ENCODE data around the gene TRIP6. TPM values are rescaled to one million over a fixed set of nuclear protein-coding genes. Genes with fewer than 3 reads are reported as not detected.

The TRIP6 gene, protein sequence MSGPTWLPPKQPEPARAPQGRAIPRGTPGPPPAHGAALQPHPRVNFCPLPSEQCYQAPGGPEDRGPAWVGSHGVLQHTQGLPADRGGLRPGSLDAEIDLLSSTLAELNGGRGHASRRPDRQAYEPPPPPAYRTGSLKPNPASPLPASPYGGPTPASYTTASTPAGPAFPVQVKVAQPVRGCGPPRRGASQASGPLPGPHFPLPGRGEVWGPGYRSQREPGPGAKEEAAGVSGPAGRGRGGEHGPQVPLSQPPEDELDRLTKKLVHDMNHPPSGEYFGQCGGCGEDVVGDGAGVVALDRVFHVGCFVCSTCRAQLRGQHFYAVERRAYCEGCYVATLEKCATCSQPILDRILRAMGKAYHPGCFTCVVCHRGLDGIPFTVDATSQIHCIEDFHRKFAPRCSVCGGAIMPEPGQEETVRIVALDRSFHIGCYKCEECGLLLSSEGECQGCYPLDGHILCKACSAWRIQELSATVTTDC
- total RNA-seq (2021; ENCODE audit: unreplicated experiment) (3.2 TPM), Bru-seq, nascent RNA (percentile 36 among the genes with signal in this experiment), BruChase-seq, experiment 1, labeled RNA remaining after a 2-hour chase (percentile 47 among the genes with signal in this experiment), BruChase-seq, experiment 2, labeled RNA remaining after a 6-hour chase (percentile 48 among the genes with signal in this experiment)
- 1.3 TPM for polyA plus RNA-seq (2012; ENCODE audit: insufficient read length)
- long read RNA-seq, partial matches to known transcripts: 1 of 3 reads
- long read RNA-seq, other reads (novel, unspliced or antisense): 1 of 3 reads

GRCh38 chr7:100867040-100867775 is at the start of gene TRIP6:
TRIP6 (plus strand) TSS chr7:100867387; CDS start chr7:100867498, 111 bp downstream.
- Histone ChIP-seq H3K4me3 (ENCODE audit: low read depth in 2 of 2, low read length in 2 of 2) (no peak within 1 kb of the TSS), H3K27ac (ENCODE audit: low read length) (peak within 1 kb of the TSS; percentile 41; the same call in 1 of the 2 replicates), H3K4me1 (ENCODE audit: control insufficient read depth, insufficient read depth, low read length) (peaks cover 10% of the 10 kb centered on the region), H3K27me3 (ENCODE audit: control insufficient read depth, insufficient read depth, low read length) (no peaks in the 10 kb centered on the region), H3K9me3 (ENCODE audit: control insufficient read depth, insufficient read depth, low read depth, low read length) (no peaks in the 10 kb centered on the region), H3K36me3 (ENCODE audit: control insufficient read depth, insufficient read depth, low read length) (peaks cover 2% of the 10 kb centered on the region; the same call in 1 of the 2 replicates)
- no TSS peak for BruUV-seq (replicated peaks)
- in situ Hi-C loops (cut with HindIII; ENCODE audit: low pct_unique_long_range_greater_than_20kb, low sequenced_read_pairs): no loop called here
- DNase-seq (ENCODE audit: low read depth, low spot score): no peak
- CTCF ChIA-PET: no interaction called here
- TF ChIP-seq SIN3A (IDR thresholded peaks at IDR 0.05; ENCODE audit: borderline replicate concordance, insufficient read depth, low read depth, low read length) (no peak), POLR2AphosphoS5 (IDR thresholded peaks at IDR 0.05; ENCODE audit: low read depth, low read length) (no peak), TCF7L2 (IDR thresholded peaks at IDR 0.05; ENCODE audit: low read depth, low read length) (no peak)
- TF ChIP-seq, protein P1, sequence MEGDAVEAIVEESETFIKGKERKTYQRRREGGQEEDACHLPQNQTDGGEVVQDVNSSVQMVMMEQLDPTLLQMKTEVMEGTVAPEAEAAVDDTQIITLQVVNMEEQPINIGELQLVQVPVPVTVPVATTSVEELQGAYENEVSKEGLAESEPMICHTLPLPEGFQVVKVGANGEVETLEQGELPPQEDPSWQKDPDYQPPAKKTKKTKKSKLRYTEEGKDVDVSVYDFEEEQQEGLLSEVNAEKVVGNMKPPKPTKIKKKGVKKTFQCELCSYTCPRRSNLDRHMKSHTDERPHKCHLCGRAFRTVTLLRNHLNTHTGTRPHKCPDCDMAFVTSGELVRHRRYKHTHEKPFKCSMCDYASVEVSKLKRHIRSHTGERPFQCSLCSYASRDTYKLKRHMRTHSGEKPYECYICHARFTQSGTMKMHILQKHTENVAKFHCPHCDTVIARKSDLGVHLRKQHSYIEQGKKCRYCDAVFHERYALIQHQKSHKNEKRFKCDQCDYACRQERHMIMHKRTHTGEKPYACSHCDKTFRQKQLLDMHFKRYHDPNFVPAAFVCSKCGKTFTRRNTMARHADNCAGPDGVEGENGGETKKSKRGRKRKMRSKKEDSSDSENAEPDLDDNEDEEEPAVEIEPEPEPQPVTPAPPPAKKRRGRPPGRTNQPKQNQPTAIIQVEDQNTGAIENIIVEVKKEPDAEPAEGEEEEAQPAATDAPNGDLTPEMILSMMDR (IDR thresholded peaks at IDR 0.05): no peak
- TF ChIP-seq, protein P2, sequence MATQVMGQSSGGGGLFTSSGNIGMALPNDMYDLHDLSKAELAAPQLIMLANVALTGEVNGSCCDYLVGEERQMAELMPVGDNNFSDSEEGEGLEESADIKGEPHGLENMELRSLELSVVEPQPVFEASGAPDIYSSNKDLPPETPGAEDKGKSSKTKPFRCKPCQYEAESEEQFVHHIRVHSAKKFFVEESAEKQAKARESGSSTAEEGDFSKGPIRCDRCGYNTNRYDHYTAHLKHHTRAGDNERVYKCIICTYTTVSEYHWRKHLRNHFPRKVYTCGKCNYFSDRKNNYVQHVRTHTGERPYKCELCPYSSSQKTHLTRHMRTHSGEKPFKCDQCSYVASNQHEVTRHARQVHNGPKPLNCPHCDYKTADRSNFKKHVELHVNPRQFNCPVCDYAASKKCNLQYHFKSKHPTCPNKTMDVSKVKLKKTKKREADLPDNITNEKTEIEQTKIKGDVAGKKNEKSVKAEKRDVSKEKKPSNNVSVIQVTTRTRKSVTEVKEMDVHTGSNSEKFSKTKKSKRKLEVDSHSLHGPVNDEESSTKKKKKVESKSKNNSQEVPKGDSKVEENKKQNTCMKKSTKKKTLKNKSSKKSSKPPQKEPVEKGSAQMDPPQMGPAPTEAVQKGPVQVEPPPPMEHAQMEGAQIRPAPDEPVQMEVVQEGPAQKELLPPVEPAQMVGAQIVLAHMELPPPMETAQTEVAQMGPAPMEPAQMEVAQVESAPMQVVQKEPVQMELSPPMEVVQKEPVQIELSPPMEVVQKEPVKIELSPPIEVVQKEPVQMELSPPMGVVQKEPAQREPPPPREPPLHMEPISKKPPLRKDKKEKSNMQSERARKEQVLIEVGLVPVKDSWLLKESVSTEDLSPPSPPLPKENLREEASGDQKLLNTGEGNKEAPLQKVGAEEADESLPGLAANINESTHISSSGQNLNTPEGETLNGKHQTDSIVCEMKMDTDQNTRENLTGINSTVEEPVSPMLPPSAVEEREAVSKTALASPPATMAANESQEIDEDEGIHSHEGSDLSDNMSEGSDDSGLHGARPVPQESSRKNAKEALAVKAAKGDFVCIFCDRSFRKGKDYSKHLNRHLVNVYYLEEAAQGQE (IDR thresholded peaks at IDR 0.05; ENCODE audit: insufficient read depth in 1 of 2, low read depth in 2 of 2, low read length in 1 of 2): no peak
- POLR2A ChIA-PET: interaction anchor here (0.5 kb wide), 1 partner anchor 30 kb away, joined by 12 read pairs; no protein-coding TSS in a partner anchor
- ATAC-seq: peak; percentile 55
- intact Hi-C loops (cut with micrococcal nuclease; ENCODE audit: unreplicated experiment): no loop called here

GRCh38 chr7:100818366-100818765 is 48.8 kb upstream of the TRIP6 start:
- no TSS peak for BruUV-seq (replicated peaks)
- Histone ChIP-seq H3K36me3 (ENCODE audit: control insufficient read depth, insufficient read depth, low read length) (peaks cover 10% of the 10 kb centered on the region; the same call in 1 of the 2 replicates), H3K27me3 (ENCODE audit: control insufficient read depth, insufficient read depth, low read length) (no peaks in the 10 kb centered on the region), H3K4me3 (ENCODE audit: low read depth in 2 of 2, low read length in 2 of 2) (no peak overlapping the region), H3K4me1 (ENCODE audit: control insufficient read depth, insufficient read depth, low read length) (no peaks in the 10 kb centered on the region), H3K27ac (ENCODE audit: low read length) (no peak overlapping the region), H3K9me3 (ENCODE audit: control insufficient read depth, insufficient read depth, low read depth, low read length) (no peaks in the 10 kb centered on the region)
- CTCF ChIA-PET: interaction anchor here (1.2 kb wide), 1 partner anchor 113 kb away, joined by 3 read pairs; the partner anchor contains the start of gene POP7
- intact Hi-C loops (cut with micrococcal nuclease; ENCODE audit: unreplicated experiment) (no loop called here), in situ Hi-C loops (cut with HindIII; ENCODE audit: low pct_unique_long_range_greater_than_20kb, low sequenced_read_pairs) (no loop called here)
- DNase-seq (ENCODE audit: low read depth, low spot score) (no peak), ATAC-seq (no peak)
- TF ChIP-seq POLR2AphosphoS5 (IDR thresholded peaks at IDR 0.05; ENCODE audit: low read depth, low read length) (no peak), TCF7L2 (IDR thresholded peaks at IDR 0.05; ENCODE audit: low read depth, low read length) (no peak), SIN3A (IDR thresholded peaks at IDR 0.05; ENCODE audit: borderline replicate concordance, insufficient read depth, low read depth, low read length) (no peak)
- TF ChIP-seq, protein P1 (IDR thresholded peaks at IDR 0.05): no peak
- TF ChIP-seq, protein P2 (IDR thresholded peaks at IDR 0.05; ENCODE audit: insufficient read depth in 1 of 2, low read depth in 2 of 2, low read length in 1 of 2): no peak
- POLR2A ChIA-PET: no interaction called here

All from Panc1 (cell line).